ENCODE results near the gene RFX8.
"Not testable (repeated sequence)": the region's sequence is repeated elsewhere in the genome, so short reads cannot be mapped to it uniquely, and the experiment has no call there.

RFX8 gene

DNA sequence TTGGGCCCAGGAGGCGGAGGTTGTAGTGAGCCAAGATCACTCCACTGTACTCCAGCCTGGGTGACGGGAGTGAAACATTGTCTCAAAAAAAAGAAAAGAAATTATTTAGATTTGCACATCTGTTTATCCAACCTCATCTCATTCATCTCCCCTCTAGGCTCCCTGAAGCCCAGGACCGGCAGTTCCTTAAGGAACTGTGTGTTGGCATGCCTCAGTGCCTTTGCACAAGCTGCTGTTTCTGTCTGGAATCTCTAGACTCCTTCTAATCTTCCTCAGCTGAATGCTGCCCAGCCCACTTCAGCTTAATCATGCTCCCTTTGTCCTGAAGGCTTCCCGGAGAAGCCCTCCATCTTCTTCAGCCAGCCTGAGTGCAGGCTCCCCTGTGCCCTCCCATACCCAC is 10.9 kb upstream of the RFX8 start:
- DNase-seq = no peak

DNA sequence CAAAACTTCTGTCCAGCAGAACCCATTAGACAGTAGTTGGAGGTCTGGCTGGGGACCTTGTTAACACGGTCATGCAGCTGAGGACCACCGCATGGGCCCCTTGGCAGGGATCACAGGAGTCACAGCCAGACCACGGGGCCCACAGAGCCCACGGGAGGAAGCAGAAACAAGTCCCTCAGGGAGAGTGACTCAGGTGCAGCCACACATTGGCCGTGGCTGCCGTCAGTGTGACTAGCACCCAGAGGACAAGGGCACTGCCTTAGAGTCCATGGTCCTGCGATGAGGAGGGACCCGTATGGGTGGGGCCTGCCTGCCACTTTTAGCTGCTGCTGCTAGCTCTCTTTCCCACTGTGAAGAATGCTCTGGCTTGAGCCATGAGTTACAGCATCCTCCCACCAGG is 5.9 kb upstream of the RFX8 start:
- no peak for DNase-seq

DNA sequence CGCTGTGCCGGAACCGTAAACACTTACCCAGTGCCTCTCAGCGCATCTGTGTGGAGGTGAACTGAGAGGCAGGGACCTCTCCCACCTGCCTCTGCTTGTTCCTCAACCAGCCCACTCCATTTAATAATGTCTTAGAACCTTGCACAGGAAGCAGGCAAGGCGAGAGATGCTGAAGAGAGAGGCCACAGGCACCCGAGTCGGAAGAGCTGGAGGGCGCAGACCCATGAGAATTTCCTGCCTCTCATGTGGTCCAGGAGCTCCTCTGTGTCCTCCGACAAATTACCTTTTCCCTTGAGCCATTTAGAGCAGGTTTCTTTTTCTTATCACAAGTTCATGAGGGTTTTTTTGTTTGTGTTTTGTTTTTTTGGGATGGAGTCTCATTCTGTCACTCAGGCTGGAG is 4.9 kb upstream of the RFX8 start:
- DNase-seq = no peak

DNA sequence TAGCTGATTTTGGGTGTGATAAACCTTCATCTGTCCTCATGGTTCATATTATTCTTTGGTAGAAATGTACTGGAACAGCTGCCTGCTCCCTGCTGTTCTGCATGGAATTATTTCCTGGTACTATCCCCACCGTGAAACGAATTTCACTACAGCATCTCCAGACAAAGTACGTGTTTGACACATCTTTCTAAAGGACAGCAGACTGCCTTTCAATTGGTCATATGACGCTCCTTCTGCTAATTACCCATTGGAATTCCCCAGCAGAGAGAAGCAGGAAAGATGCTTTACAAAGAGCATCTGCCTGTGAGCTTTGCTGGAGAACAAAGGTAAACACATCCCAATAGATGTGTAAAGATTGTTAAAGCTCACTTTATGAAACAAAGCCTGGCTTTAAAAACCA is 4.4 kb upstream of the RFX8 start:
- DNase-seq = no peak

DNA sequence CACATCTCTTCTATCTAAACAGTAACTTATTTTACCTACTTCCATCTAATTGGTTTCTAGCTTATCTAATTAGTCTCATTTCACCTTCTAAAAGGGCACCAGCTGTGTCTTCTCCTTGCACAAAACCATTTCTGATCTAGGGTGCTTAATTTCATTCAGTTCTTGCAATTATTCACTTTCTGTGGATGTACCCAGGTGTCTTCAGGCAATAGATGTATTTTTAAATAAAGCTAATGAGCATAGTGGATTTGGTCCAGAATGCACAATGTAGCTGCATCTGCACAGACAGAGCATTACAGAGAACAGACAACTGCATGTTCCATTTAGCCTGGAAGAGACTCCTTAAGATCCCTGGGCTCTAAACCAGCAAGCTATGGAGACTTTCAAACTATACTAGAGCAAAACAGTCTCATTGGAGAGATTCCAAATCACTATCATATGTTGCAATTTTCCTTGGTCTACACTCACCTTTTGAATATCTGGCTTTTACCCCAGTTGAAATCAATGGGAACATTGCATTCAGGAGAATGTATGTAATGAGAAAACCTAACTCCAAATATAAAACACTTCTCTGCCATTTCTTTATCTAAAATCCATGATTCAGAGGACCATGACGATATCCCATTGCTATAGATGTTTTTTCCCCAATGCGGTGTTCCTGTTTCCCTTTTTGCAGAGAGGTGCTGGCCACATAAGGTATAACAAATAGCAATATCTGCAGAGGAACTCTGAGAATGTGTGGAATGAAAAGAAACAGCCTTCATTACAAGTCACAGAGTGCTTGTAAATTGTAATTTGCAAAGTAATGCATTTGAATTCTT is 3.5 kb upstream of the RFX8 start:
- no peak for DNase-seq

DNA sequence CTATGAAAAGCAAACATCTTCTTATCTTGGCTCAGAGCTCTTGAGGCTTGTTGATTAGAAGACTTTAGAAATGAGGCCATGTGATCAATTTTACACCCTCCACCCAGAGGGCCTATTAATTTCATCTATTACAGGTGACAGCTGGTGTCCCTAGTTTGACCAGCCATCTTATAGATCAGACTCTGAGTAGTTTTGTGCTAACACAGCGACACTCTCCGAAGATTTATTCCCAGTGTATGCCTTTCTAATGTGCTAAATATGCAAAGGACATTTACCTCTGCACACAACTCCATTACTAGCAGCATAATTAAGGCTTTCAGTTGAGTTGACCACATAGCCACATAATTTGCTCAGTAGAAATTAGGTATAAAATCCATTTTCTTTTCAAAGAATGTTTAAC is 2.6 kb upstream of the RFX8 start:
- no peak for DNase-seq

DNA sequence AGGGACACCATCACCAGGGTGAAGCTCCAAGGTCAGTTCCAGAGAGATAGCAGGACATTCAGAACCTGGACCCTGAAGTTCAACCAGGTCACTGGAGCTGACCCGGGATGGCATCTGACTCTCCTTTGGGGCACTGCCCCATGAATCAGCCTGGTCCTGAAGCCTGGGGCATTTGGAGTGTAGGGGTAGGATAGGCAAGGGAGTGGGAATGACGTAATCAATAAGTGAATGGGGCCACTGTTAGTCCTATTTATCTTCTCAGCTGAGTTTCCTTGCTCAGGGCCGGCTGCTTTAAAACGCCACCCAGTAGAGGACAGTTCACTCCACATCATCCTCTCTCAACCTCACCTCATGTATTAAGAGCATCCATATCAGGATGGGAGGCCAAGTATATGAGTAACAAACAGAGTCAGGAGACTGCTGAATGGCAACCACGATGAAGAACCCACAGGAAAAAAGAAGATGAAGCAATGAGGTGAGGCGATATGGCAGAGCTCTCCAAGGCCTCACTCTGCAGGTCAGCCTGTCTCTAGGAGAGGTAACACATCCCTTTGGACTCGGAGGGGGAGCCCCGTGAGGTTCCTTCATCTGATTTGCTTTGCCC is 1.8 kb upstream of the RFX8 start:
- DNase-seq = no peak

DNA sequence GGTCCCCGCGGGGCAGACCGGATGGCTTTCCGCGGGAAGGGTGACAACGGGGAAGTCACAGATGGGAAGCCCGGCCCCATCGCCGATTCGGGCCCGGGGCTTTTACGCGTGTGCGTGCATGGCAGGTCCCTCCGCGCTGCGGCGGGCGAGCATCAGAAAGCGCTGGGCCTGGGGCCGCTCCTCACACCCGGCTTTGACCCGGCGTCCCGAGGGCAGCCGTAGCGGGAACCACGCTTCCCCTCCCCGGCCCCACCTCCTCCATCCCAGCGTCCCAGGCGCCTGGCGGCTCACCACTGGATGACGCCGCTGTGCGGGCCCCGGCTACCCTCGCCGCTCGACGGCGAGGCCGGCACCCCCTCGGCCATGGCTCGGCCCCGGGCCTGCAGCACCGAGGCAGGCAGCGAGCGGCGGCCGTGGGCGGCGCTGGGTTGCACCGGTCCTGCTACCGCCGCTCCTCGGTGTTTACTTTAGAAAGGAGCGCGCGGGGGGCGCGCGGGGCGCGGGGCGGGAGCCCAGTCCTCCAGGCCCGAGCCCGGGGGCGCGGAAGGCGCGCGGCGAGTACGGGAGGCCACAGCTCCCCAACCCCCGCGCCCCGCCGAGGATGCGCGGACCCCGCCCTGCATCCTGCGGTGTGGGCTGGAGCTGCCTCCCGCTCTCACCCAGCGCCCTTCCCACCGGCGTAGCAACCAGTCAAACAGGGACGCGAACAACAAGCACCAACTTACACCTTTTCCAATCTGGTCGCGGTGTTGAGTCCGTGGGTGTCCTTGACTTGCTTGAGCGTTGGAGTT is 806 bp downstream of the RFX8 start:
- DNase-seq = peak; percentile 49

DNA sequence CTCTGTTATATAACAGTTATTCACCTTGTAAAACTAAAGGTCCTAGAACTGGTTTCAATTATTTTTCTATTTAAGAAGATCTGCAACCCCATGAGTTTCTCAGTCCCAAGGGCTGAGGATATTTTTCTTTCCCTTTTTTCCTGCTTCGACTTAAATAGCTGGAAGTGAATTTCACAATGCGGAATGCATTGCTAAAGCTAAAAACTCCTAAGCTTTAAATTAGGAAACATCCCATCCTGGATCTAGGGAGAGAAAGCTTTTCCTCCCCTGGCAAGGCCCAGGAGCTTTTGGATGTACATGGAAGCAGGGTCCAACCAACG is 1.4 kb downstream of the RFX8 start:
- DNase-seq = no peak

DNA sequence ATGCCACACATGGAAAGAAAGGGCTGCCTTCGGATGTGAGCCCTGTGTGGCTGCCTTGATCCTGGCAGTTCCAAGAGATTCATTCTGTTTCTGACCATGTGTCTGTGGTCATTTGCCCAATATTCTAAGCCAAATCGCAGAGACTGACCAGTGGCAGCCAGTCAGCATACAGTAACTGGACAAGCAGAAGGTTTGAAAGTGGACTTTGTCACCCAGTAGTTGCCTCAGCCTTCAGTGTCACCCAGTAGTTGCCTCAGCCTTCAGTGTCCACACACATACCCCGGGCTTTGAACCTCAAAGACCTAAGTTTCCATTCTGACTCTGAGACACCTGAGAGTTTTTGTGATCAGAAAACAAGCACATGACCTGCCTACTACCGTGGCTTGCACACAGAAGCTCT is 5.0 kb downstream of the RFX8 start:
- no peak for DNase-seq

DNA sequence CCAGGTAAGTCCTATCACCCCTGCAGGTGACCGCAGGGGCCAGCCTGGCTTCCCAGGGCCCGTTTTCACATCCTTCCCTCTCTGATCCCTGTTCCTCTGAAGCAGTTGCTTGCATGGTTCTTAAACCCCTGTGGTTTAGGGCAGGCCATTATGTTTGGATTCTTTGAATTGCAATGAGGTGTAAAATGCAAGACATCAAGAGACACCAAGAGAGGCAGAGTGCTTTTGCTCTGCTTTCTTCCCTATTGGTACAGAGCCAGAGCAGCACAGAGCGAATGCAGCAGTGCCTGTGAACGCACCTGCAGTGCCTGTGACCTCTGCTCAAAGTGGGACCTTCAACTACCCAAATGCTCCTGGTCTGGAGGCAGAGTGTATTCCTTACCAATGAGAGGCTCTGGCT is 7.6 kb downstream of the RFX8 start:
- no peak for DNase-seq

DNA sequence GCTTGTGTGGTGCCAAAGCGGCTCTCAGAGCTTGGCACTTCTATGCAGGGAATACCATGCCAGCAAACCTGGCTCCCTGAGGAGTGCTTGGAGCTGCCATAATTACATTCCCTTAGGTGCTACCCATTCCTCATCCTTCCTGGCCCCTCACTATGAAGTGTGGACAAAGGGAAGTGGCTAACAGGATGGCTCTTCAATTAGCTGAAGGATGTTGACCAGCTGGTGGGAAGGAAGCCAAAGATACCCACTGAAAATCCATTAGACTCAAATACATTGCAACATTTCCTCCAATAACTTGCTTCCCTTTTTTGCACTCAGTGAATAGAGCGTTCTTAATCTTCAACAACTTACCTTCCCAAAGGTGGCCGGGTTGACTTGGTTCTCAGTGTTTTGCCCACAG is 8.5 kb downstream of the RFX8 start:
- no peak for DNase-seq

DNA sequence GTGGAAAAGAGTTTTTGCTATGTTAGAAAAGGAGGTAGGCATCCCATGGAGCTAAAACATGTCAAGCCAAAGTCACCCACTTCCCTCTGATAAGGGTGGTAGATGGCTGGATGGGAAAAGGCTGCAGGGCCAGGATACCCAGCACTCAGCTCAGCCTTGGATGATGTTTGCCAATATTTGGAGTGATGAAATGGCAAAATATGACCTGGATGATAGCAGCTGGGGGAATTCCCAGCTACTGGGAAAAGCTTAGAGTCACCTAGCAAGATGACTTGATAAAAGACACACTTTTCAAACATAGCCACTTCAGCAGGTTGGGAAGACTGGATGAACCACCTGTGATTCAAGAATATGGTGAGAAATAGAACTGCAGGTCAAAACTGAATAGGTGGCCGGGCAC is 10.1 kb downstream of the RFX8 start:
- DNase-seq = no peak

DNA sequence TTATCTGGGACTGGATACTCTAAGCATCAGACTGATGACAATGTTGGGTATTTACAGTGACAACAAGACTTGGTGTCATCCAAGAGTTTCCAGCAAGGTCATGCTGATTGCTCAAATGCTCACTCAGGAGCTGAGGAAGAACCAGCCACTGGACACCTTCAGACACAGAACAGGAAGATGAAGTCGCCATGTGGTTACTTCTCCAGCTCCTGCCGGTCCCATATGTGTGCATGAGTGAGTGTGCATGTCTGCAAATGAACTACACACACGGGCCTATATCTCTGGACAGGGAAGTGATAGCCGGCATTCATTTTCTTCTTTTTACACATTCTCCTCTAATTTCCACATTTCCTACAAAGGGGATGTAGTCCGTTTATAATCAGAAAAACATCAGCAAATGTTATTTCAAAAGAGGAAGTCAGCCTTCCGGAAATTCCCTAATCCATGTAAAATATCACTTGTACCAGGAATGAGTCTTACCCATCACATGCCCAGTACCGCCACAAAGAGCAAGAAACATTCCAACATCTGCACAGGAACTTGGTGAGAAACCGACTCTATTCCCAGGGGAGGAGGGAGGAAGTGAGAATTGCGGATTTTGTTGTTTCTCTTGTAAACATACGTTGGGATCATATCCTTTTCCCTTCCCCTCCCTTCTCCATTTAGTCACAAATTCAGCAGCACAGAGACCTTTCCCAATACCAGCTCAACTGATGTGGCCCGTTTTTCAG is 10.8 kb downstream of the RFX8 start:
- DNase-seq = no peak

DNA sequence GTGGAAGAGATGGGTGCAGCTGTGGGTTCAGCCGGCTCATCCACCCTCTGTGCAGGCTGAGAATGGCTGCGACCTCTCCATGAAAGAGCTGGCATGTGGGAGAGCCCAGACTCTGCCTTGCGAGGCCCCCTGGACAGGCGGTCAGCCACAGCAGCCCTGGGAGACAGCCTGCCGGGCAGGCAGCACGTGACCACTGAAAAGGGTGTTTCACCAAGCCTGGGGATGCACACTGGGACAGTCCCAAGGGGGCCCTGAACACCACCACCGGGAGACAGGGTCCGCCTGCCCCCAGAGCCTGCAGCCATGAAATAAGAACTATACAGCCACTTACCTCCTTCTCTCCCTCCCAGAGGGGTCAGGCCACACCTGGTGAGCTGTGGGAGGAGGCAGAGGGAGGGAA is 11.5 kb downstream of the RFX8 start:
- no peak for DNase-seq

DNA sequence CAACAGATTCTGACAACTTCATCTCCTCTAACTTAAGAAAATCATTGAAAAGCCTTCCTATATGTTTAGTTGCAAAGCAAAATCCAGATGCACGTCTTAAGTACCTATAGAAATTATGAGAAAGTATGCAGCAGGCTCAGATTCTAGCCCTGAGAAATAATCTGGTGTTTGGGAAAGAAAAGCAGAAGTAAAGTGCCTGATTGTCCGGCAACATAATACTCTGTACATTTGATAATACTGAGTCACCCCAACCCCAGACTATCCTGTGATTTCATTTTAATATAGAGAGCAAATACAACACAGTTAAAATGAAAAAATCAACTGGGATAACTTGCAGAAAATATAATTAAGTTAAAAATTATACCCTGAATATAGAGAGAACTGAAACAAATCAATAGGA is 13.5 kb downstream of the RFX8 start:
- no peak for DNase-seq

DNA sequence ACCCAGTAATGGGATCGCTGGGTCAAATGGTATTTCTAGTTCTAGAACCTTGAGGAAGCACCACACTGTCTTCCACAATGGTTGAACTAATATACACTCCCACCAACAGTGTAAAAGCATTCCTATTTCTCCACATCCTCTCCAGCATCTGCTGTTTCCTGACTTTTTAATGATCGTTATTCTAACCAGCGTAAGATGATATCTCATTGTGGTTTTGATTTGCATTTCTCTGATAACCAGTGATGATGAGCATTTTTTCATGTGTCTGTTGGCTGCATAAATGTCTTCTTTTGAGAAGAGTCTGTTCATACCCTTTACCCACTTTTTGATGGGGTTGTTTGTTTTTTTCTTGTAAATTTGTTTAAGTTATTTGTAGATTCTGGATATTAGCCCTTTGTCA is 20.5 kb downstream of the RFX8 start:
- DNase-seq = not testable (repeated sequence)

DNA sequence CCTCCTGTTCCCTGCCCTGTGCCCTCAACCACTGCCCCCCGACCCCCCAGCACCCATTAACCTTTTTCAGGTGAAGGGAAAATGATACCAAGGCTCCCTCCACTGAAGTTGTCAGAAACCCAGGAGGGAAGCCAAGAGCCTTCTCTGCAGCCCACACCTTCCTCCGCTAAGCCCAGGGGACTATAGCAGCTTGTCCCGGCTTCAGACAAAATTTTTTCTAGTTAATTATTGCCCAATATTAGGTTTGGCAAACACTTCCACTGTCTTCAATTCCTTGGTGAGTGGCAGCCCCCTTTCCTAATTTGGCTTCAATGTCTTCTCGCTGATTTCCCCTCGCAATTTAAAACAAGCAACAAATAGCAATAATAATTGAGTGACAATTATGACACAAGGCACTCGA is 23.9 kb downstream of the RFX8 start:
- DNase-seq = no peak

DNA sequence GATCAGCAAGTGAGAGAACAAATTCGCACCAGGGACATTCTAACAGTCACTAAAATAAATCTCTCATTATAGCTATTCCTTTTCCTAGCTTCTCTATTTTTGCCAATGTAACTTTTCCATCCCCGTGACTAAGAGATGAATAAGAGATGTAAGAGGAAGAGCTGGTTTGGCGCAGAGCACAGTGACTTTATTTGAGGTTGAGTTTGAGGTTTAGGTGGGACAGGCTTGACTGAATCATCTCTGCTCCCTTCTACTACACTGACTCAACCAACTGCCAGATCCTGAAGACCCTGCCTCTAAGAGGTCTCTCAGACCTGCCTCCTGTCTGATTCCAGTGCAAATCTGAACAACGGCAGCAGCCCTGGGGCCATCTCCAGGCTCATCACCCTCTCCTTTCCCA is 28.0 kb downstream of the RFX8 start:
- no peak for DNase-seq

DNA sequence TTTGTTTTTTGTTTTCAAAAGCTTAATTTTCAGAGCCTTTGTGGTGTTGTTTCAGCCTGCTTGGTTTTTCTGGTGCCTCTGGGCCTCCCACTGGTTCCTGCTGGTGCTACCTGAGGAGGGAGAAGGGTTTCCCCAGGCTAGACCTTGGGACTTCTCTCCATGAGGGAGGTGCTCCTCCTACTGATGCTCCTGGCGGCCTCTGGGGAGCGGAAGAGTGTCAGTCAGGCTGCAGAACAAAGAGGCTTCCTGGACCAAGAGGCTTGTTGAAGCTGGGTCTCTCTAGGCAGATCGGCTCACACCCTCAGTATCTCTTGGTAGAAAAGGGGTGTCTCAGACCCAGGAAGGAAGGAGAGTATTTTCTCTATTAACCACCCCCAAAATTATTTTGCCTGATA is 32.2 kb downstream of the RFX8 start:
- no peak for DNase-seq

DNA sequence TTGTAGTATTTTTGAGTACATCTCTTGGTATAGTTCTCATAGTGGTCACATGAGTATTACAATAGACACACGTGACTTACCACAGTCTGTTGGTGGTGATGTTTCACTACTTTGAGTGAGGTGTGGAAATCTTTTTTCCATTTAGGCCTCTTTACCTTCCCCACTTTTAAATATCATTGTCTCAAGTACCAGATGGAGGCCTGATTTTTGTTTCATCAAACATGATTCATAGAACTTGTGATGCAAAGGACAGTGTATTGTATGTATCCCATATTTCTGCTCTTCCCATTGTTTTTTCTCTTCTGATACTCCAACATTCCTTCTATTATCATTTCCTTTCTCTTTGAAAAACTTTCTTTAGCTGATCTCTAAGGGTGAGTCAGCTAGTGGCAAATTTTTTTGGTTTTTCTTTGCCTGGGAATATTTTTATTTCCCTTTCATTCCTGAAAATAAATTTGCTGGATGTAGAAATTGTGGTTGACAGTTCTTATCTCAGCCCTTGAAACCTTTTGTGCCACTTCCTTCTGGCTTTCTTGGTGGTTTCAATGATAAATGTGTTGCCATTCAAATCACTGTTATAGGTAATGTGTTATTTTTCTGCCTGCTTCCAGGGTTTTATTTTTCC is 32.8 kb downstream of the RFX8 start:
- no peak for DNase-seq

DNA sequence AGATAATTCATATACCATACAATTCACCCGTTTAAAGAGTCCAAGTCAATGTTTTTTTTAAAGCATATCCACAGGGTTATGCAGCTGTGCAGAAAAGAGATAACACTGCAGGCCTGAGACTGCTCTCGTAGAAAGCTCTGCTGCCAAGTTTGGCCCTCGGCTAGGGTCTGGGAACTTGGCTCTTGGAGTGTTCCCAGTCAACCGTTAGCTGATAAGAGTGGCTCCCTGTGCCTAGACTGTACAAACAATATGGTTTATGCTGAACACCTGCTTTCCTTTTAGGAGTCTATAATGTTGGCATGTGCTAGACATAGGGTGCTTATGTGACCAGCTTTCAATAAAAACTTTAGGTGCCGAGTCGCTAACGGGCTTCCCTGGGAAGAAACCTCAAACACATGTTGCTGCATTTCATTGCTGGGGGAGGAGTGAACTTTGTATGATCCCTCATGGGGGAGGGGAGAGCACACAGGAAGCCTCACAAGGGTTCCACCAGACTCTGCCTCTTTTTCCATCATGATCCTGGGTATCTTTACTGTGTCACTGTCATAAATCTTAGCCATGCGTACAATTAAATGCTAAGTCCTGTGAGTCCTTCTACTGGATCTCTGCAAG is 34.7 kb downstream of the RFX8 start:
- no peak for DNase-seq

DNA sequence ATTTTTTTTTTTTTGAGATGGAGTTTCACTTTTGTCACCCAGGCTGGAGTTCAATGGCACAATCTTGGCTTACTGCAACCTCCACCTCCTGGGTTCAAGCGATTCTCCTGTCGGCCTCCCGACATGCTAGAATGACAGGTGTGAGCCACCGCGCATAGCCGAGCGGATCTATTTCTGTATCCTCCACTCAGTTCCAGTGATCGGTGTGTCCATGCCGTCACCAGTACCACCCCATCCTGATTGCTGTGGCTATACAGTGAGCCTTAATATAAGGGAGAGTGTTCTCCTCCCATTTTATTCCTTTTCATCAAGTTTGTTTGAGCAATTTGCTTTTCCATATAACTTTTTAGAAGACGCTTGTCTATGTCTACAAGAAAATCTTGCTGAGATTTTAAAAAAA is 35.2 kb downstream of the RFX8 start:
- DNase-seq = no peak

All from activated T-cell treated with anti-CD3 and anti-CD28 coated beads, Interleukin-2, amount 50 U/mL, for 1 hour (primary cell).